ENCODE measurements around the gene SCARB1.

SCARB1 gene

DNA sequence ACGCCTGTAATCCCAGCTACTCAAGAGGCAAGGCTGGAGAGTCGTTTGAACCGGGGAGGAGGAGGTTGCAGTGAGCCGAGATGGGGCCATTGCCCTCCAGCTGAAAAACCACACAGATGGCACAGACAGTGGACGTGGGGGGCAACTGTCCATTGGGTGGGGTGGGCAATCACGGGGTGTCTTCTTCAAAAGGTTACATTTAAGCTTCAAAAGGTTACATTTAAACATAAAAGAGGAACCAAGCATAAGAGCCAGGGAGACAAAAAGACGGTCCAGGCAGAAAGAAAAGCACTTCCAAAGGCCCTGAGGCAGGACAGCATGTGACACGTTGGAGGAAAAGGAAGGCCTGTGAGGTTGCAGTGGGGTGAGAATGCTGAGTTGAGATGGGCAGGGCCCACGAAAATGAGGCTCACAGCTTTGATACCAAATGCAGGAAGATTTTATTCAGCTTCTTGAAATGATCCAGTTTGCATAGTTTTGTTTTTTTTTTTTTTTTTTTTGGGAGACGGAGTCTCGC lies 10.7 kb downstream of the SCARB1 start:
- ATAC-seq = no peak
- TF ChIP-seq BACH2 (CRISPR knock-in tag; IDR thresholded peaks at IDR 0.05; ENCODE audit: borderline replicate concordance) (no peak), OSR1 (CRISPR knock-in tag; IDR thresholded peaks at IDR 0.05) (no peak), ARNTL (CRISPR knock-in tag; IDR thresholded peaks at IDR 0.05; ENCODE audit: borderline replicate concordance, low read depth) (no peak), ZNF8 (CRISPR knock-in tag; IDR thresholded peaks at IDR 0.05) (no peak), ZFP3 (CRISPR knock-in tag; IDR thresholded peaks at IDR 0.05) (no peak), ZFP30 (CRISPR knock-in tag; IDR thresholded peaks at IDR 0.05) (no peak), CSDC2 (CRISPR knock-in tag; IDR thresholded peaks at IDR 0.05) (no peak), TCF4 (CRISPR knock-in tag; IDR thresholded peaks at IDR 0.05; ENCODE audit: borderline replicate concordance) (no peak)
- TF ChIP-seq, protein P1, sequence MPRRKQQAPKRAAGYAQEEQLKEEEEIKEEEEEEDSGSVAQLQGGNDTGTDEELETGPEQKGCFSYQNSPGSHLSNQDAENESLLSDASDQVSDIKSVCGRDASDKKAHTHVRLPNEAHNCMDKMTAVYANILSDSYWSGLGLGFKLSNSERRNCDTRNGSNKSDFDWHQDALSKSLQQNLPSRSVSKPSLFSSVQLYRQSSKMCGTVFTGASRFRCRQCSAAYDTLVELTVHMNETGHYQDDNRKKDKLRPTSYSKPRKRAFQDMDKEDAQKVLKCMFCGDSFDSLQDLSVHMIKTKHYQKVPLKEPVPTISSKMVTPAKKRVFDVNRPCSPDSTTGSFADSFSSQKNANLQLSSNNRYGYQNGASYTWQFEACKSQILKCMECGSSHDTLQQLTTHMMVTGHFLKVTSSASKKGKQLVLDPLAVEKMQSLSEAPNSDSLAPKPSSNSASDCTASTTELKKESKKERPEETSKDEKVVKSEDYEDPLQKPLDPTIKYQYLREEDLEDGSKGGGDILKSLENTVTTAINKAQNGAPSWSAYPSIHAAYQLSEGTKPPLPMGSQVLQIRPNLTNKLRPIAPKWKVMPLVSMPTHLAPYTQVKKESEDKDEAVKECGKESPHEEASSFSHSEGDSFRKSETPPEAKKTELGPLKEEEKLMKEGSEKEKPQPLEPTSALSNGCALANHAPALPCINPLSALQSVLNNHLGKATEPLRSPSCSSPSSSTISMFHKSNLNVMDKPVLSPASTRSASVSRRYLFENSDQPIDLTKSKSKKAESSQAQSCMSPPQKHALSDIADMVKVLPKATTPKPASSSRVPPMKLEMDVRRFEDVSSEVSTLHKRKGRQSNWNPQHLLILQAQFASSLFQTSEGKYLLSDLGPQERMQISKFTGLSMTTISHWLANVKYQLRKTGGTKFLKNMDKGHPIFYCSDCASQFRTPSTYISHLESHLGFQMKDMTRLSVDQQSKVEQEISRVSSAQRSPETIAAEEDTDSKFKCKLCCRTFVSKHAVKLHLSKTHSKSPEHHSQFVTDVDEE (CRISPR knock-in tag; IDR thresholded peaks at IDR 0.05) = no peak
- TF ChIP-seq, protein P2, sequence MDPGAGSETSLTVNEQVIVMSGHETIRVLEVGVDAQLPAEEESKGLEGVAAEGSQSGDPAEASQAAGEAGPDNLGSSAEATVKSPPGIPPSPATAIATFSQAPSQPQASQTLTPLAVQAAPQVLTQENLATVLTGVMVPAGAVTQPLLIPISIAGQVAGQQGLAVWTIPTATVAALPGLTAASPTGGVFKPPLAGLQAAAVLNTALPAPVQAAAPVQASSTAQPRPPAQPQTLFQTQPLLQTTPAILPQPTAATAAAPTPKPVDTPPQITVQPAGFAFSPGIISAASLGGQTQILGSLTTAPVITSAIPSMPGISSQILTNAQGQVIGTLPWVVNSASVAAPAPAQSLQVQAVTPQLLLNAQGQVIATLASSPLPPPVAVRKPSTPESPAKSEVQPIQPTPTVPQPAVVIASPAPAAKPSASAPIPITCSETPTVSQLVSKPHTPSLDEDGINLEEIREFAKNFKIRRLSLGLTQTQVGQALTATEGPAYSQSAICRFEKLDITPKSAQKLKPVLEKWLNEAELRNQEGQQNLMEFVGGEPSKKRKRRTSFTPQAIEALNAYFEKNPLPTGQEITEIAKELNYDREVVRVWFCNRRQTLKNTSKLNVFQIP (CRISPR knock-in tag; IDR thresholded peaks at IDR 0.05; ENCODE audit: borderline replicate concordance, low read depth) = no peak

DNA sequence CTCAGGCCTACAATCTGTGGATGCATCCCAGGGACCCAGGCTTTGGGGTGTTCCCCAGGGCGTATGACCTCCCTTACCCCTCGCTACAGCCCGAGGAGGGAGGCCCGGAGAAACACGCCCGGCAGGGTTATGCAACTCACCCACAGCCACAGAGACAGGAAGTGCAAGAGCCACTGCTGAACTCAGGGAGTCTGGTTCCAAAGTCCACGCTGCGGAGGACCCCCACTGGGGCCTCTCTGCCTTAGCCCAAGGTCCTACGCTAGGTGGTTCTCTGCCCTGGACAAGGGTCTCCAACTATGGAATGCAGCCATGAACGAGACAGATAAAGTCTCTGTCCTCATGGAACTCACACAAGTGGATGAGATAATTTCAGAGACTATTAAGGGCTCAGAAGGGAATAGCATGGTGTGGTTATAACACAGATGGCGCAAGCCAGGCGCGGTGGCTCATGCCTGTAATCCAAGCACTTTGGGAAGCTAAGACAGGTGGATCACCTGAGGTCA lies 11.3 kb downstream of the SCARB1 start:
- no peak for ATAC-seq
- TF ChIP-seq CSRNP3 (CRISPR knock-in tag; IDR thresholded peaks at IDR 0.05) (no peak), RARB (CRISPR knock-in tag; IDR thresholded peaks at IDR 0.05) (no peak), CSDC2 (CRISPR knock-in tag; IDR thresholded peaks at IDR 0.05) (no peak), TOX (CRISPR knock-in tag; IDR thresholded peaks at IDR 0.05; ENCODE audit: borderline replicate concordance) (no peak), BACH2 (CRISPR knock-in tag; IDR thresholded peaks at IDR 0.05; ENCODE audit: borderline replicate concordance) (no peak), ZNF8 (CRISPR knock-in tag; IDR thresholded peaks at IDR 0.05) (no peak), OSR1 (CRISPR knock-in tag; IDR thresholded peaks at IDR 0.05) (no peak)
- TF ChIP-seq, protein P2 (CRISPR knock-in tag; IDR thresholded peaks at IDR 0.05; ENCODE audit: borderline replicate concordance, low read depth) = no peak

DNA sequence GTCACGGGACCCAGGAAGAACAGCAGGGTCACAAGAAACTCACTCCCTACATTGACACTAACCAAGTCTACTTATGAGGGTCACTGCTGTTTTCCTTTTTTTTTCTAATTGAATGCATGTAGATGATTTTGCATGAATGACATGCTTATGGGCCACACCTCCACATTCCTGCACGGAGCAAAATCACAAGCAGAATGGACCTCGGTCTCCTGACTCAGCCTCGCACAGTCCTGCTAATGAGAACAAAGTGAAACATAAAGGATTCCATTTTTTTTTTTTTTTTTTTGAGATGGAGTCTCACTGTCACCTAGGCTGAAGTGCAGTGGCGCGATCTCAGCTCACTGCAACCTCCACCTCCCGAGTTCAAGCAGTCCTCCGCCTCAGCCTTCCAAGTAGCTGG lies 12.3 kb downstream of the SCARB1 start:
- TF ChIP-seq ZFP3 (CRISPR knock-in tag; IDR thresholded peaks at IDR 0.05) (no peak), ZC3H10 (CRISPR knock-in tag; IDR thresholded peaks at IDR 0.05) (no peak)
- no peak for ATAC-seq

DNA sequence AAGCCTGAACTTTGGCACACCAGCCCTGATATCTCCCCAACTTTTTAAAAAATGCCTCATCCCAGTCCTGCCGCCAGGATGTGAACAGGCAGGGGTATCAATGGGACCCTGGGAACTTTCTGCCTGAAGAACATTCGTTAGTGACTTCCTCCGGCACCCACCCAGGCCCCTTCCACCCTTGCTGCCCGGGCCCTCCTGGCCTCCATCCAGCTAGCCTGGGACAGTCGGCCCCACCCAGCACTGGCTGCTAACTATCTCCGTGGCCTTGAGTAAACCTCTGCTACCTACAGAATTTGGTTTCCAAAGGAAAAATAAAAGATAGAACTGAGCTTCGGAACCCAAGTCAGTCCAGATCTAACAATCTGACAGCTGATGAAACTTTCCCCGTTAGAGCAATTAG lies 14.3 kb downstream of the SCARB1 start:
- no peak for ATAC-seq
- no peak for TF ChIP-seq ZNF8 (CRISPR knock-in tag; IDR thresholded peaks at IDR 0.05)
- TF ChIP-seq ZC3H10 (CRISPR knock-in tag; IDR thresholded peaks at IDR 0.05) = no peak
- TF ChIP-seq, protein P2 (CRISPR knock-in tag; IDR thresholded peaks at IDR 0.05; ENCODE audit: borderline replicate concordance, low read depth) = no peak
- TF ChIP-seq, protein P3, sequence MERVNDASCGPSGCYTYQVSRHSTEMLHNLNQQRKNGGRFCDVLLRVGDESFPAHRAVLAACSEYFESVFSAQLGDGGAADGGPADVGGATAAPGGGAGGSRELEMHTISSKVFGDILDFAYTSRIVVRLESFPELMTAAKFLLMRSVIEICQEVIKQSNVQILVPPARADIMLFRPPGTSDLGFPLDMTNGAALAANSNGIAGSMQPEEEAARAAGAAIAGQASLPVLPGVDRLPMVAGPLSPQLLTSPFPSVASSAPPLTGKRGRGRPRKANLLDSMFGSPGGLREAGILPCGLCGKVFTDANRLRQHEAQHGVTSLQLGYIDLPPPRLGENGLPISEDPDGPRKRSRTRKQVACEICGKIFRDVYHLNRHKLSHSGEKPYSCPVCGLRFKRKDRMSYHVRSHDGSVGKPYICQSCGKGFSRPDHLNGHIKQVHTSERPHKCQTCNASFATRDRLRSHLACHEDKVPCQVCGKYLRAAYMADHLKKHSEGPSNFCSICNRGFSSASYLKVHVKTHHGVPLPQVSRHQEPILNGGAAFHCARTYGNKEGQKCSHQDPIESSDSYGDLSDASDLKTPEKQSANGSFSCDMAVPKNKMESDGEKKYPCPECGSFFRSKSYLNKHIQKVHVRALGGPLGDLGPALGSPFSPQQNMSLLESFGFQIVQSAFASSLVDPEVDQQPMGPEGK (CRISPR knock-in tag; IDR thresholded peaks at IDR 0.05; ENCODE audit: borderline replicate concordance) = no peak
- TF ChIP-seq SNAI2 (CRISPR knock-in tag; IDR thresholded peaks at IDR 0.05) = no peak
- no peak for TF ChIP-seq TCF4 (CRISPR knock-in tag; IDR thresholded peaks at IDR 0.05; ENCODE audit: borderline replicate concordance)
- no peak for TF ChIP-seq CSDC2 (CRISPR knock-in tag; IDR thresholded peaks at IDR 0.05)
- TF ChIP-seq ISL1 (CRISPR knock-in tag; IDR thresholded peaks at IDR 0.05) = no peak
- TF ChIP-seq OSR1 (CRISPR knock-in tag; IDR thresholded peaks at IDR 0.05) = no peak
- no peak for TF ChIP-seq ESRRG (CRISPR knock-in tag; IDR thresholded peaks at IDR 0.05)
